GM23338 (cell line): ENCODE measurements around the gene PPP6R3. TPM values are rescaled to one million over a fixed set of nuclear protein-coding genes. Genes with fewer than 3 reads are reported as not detected.

Experiments used
- ATAC-seq: fragments of 200-7000 bp; cut with Tn5 transposase; 3 replicates; pipeline ENCODE4 v1.9.1; 2020
- DNase-seq: peaks from one replicate; pipeline ENCODE4 v3.0.0-alpha.2; 2015; ENCODE audit warnings: low spot score
- H2AFZ ChIP-seq: fragments of 200-600 bp; sonication (generic); 2 replicates; pipeline ENCODE4 v1.8.0; 2016; ENCODE audit warnings: antibody characterized with exemption, mild to moderate bottlenecking, moderate library complexity
- H3F3A ChIP-seq: fragments of 200-600 bp; sonication (generic); replicated peaks from 2 replicates; pipeline ENCODE4 v1.8.0; 2017; ENCODE audit warnings: antibody characterized with exemption, mixed run types, low read depth
- H3K27ac ChIP-seq: fragments of 200-600 bp; sonication (generic); 2 replicates; pipeline ENCODE4 v1.6.1; 2016; ENCODE audit warnings: low read depth
- H3K27me3 ChIP-seq: fragments of 200-600 bp; sonication (generic); 2 replicates; pipeline ENCODE4 v1.8.0; 2016; ENCODE audit warnings: mild to moderate bottlenecking, mixed run types, moderate library complexity; ENCODE audit not compliant: insufficient read depth
- H3K36me3 ChIP-seq: fragments of 200-600 bp; sonication (generic); 2 replicates; pipeline ENCODE4 v1.8.0; 2016; ENCODE audit warnings: mild to moderate bottlenecking; ENCODE audit not compliant: insufficient read depth
- H3K4me1 ChIP-seq: fragments of 200-600 bp; sonication (generic); 2 replicates; pipeline ENCODE4 v1.8.0; 2016; ENCODE audit warnings: mild to moderate bottlenecking, moderate library complexity; ENCODE audit not compliant: insufficient read depth
- H3K4me2 ChIP-seq: fragments of 200-600 bp; sonication (generic); 2 replicates; pipeline ENCODE4 v1.7.1; 2017; ENCODE audit warnings: mixed run types
- H3K4me3 ChIP-seq: fragments of 200-600 bp; sonication (generic); 2 replicates; pipeline ENCODE4 v1.6.1; 2016; ENCODE audit warnings: mixed run types
- H3K79me2 ChIP-seq: fragments of 200-600 bp; sonication (generic); replicated peaks from 2 replicates; pipeline ENCODE4 v1.8.0; 2017; ENCODE audit warnings: mild to moderate bottlenecking; ENCODE audit not compliant: insufficient read depth
- H3K9me2 ChIP-seq: fragments of 200-600 bp; sonication (generic); 2 replicates; pipeline ENCODE4 v1.8.0; 2017; ENCODE audit not compliant: insufficient read depth
- H4K20me1 ChIP-seq: fragments of 200-600 bp; sonication (generic); replicated peaks from 2 replicates; pipeline ENCODE4 v1.8.0; 2017; ENCODE audit warnings: mild to moderate bottlenecking; ENCODE audit not compliant: insufficient read depth
- H3K27ac Mint-ChIP-seq: 2 replicates; pipeline ENCODE4 v1.8.0; 2020; ENCODE audit warnings: inconsistent platforms, mild to moderate bottlenecking, moderate library complexity, mixed read lengths
- H3K27me3 Mint-ChIP-seq: 3 replicates; pipeline ENCODE4 v1.8.0; 2022; ENCODE audit warnings: low read depth, mild to moderate bottlenecking, moderate library complexity, mixed read lengths, inconsistent platforms; ENCODE audit not compliant: insufficient read depth, poor library complexity
- H3K36me3 Mint-ChIP-seq: 3 replicates; pipeline ENCODE4 v1.8.0; 2021; ENCODE audit warnings: low read depth, mild to moderate bottlenecking, inconsistent platforms, moderate library complexity, mixed read lengths
- H3K4me1 Mint-ChIP-seq: 3 replicates; pipeline ENCODE4 v1.8.0; 2020; ENCODE audit warnings: mild to moderate bottlenecking, inconsistent platforms, mixed read lengths
- H3K4me3 Mint-ChIP-seq: 3 replicates; pipeline ENCODE4 v1.8.0; 2021; ENCODE audit warnings: moderate library complexity, mild to moderate bottlenecking, inconsistent platforms, mixed read lengths
- H3K9me3 Mint-ChIP-seq: 3 replicates; pipeline ENCODE4 v1.8.0; 2020; ENCODE audit warnings: moderate library complexity, mild to moderate bottlenecking, inconsistent platforms, mixed read lengths
- EZH2phosphoT487 ChIP-seq: fragments of 200-600 bp; sonication (generic); IDR thresholded peaks from one replicate; pipeline ENCODE4 v1.8.1; 2018; ENCODE audit warnings: antibody characterized with exemption; ENCODE audit not compliant: unreplicated experiment
- ZNF331 ChIP-seq: fragments of 250-450 bp; sonication (Bioruptor Pico); IDR thresholded peaks from 2 replicates; pipeline ENCODE4 v1.5.0; 2020; ENCODE audit warnings: low read depth, mild to moderate bottlenecking, moderate library complexity
- ZNF462 ChIP-seq: fragments of 250-450 bp; sonication (Bioruptor Pico); IDR thresholded peaks from 2 replicates; pipeline ENCODE4 v1.5.0; 2020; ENCODE audit warnings: mild to moderate bottlenecking, moderate library complexity
- polyA plus RNA-seq: library from polyadenylated mRNA; unstranded; fragments of >200 nt; fragmentation: Nextera tagmentation; extraction: Ambion mirVana; gene quantifications from 2 replicates; pipeline ENCODE4 v1.2.1, GENCODE V29; 2016
- total RNA-seq: library from RNA; depleted of rRNA; stranded (reverse); fragments of >200 nt; shearing (Covaris generic); gene quantifications from 2 replicates; pipeline ENCODE4 v1.2.3, GENCODE V29; 2014

Gene PPP6R3
- total and polyA plus RNA-seq, 2 experiments from 2014 or later = 170 to 268 TPM

GRCh38 chr11:68411501-68411991, 49.0 kb upstream of the PPP6R3 start:
- Mint-ChIP-seq H3K27ac (no peak overlapping the region), H3K4me3 (no peak overlapping the region), H3K9me3 (no peaks in the 10 kb centered on the region), H3K4me1 (no peaks in the 10 kb centered on the region), H3K27me3 (peaks cover 4% of the 10 kb centered on the region), H3K36me3 (peaks cover 48% of the 10 kb centered on the region)
- no peak overlapping the region for H3K4me3 ChIP-seq
- TF ChIP-seq ZNF331 = no peak
- H3K36me3 ChIP-seq = peaks cover 5% of the 10 kb centered on the region
- no peak overlapping the region for H2AFZ ChIP-seq
- no peaks in the 10 kb centered on the region for H3F3A ChIP-seq
- ATAC-seq (no peak), DNase-seq (no peak)
- H4K20me1 ChIP-seq = no peaks in the 10 kb centered on the region
- no peaks in the 10 kb centered on the region for H3K9me2 ChIP-seq
- no peak overlapping the region for H3K27ac ChIP-seq
- H3K79me2 ChIP-seq = no peaks in the 10 kb centered on the region
- no peaks in the 10 kb centered on the region for H3K27me3 ChIP-seq
- H3K4me1 ChIP-seq = no peaks in the 10 kb centered on the region
- no peak overlapping the region for H3K4me2 ChIP-seq

GRCh38 chr11:68412593-68413475, 47.7 kb upstream of the PPP6R3 start:
- Histone ChIP-seq H3K4me1 (no peaks in the 10 kb centered on the region), H4K20me1 (no peaks in the 10 kb centered on the region), H3F3A (no peaks in the 10 kb centered on the region), H3K9me2 (no peaks in the 10 kb centered on the region), H3K4me3 (no peak overlapping the region), H3K79me2 (no peaks in the 10 kb centered on the region), H3K27me3 (no peaks in the 10 kb centered on the region), H3K4me2 (no peak overlapping the region), H3K36me3 (peaks cover 5% of the 10 kb centered on the region), H3K27ac (no peak overlapping the region), H2AFZ (no peak overlapping the region)
- DNase-seq (no peak), ATAC-seq (no peak)
- Mint-ChIP-seq H3K4me3 (no peak overlapping the region), H3K27me3 (peaks cover 4% of the 10 kb centered on the region), H3K36me3 (peaks cover 47% of the 10 kb centered on the region), H3K27ac (no peak overlapping the region), H3K9me3 (no peaks in the 10 kb centered on the region), H3K4me1 (no peaks in the 10 kb centered on the region)
- no peak for TF ChIP-seq ZNF462 (CRISPR knock-in tag)
- TF ChIP-seq EZH2phosphoT487 = no peak
